ENCODE measurements around the gene OR5P2. TPM values are rescaled to one million over a fixed set of nuclear protein-coding genes. Genes with fewer than 3 reads are reported as not detected.

Gene OR5P2, protein sequence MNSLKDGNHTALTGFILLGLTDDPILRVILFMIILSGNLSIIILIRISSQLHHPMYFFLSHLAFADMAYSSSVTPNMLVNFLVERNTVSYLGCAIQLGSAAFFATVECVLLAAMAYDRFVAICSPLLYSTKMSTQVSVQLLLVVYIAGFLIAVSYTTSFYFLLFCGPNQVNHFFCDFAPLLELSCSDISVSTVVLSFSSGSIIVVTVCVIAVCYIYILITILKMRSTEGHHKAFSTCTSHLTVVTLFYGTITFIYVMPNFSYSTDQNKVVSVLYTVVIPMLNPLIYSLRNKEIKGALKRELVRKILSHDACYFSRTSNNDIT
- not detected for total RNA-seq

DNA sequence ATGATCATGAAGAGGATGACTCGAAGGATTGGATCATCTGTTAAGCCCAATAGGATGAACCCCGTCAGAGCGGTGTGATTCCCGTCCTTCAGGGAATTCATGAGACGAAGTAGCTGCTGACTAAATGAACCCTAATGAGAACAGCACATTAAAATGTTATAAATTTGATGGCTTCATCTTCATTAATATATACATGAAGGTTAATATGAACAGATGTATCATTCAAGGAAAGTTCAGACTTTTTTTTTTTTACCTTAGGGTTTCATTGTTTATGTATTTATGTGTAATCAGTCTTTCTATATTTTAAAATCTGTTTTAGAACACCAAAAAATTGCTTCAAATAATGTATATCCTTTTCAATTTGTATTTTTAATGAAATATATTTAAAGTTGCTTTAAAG is at the start of gene OR5P2:
TSS of gene OR5P2 (minus strand) at position 101 of the 400 bp plus-strand sequence. CDS start at position 101, 0 bp downstream.

DNA sequence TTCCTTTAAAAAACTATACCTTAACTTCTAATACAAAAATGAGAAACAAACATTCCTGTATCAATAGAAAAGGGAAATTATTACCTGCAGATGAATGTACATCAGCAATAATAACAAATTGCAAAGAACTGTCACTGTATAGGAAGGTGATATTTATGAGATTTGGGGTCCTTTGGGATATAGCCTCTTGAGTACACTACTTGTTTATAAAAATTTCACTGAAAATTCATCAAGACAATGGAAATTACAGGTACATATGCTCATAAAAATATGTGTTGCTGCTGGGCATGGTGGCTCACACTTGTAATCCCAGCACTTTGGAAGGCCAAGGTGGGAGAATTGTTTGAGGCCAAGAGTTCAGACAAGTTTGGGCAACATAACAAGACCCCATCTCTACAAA is 34.0 kb upstream of the OR5P2 start, which contains the start of gene OR5P3:
TSS of gene OR5P3 (minus strand) at position 101 of the 400 bp plus-strand sequence.

Other genes starting within 250 kb of the OR5P2 start
- 13.6 TPM for gene CYB5R2, start 123.4 kb downstream of the OR5P2 start, total RNA-seq
- not detected for gene OVCH2, start 90.5 kb downstream of the OR5P2 start, total RNA-seq
- gene OR5P3, start 33.9 kb upstream of the OR5P2 start, total RNA-seq: not detected
- gene OR10A6, start 134.3 kb upstream of the OR5P2 start, total RNA-seq: not detected
- gene OR10A3, start 144.8 kb upstream of the OR5P2 start, total RNA-seq: not detected
- not detected for gene NLRP10, start 168.5 kb upstream of the OR5P2 start, total RNA-seq
- gene EIF3F, start 190.4 kb upstream of the OR5P2 start, total RNA-seq: 195 TPM